ENCODE measurements around the gene OR14A2.
"Not testable (repeated sequence)": the region's sequence is repeated elsewhere in the genome, so short reads cannot be mapped to it uniquely, and the experiment has no call there.

DNA sequence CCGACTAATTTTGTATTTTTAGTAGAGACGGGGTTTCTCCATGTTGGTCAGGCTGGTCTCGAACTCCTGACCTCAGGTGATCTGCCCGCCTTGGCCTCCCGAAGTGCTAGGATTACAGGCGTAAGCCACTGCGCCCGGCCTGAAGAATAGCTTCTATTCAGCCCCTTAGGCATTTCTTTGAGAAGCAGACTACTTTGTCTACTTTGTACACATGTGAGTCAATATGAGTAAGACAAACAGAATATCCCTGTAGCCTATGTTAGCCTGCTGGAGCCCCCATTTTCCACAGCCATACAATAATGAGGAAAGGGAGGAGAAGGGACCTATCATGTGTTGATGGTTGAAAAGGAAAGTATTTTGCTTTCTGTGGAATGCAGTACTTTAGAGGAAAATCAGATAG is 37.3 kb downstream of the OR14A2 start:
- TF ChIP-seq POLR2A (IDR thresholded peaks at IDR 0.05; ENCODE audit: low read length); GATA1 (IDR thresholded peaks at IDR 0.05; ENCODE audit: low read depth, low read length): not testable (repeated sequence)

Measured in erythroblast (primary cell).